Mucosa of rectum (tissue), 2 donors: ENCODE results near the gene USB1.

Source experiments
- H3K27ac ChIP-seq, 2 donors: one replicate each; pipeline ENCODE4 v1.7.0; 2013; ENCODE audit warnings: inconsistent platforms in 2 of 2, low read depth in 2 of 2, low read length in 2 of 2
- H3K27me3 ChIP-seq, 2 donors: one replicate each; pipeline ENCODE4 v1.7.0; 2013; ENCODE audit warnings: low read length in 2 of 2; ENCODE audit not compliant: control insufficient read depth in 2 of 2, insufficient read depth in 2 of 2
- H3K36me3 ChIP-seq, 2 donors: one replicate each; pipeline ENCODE4 v1.7.0; 2013; ENCODE audit warnings: low read length in 2 of 2; ENCODE audit not compliant: control insufficient read depth in 2 of 2, insufficient read depth in 2 of 2
- H3K4me1 ChIP-seq, 2 donors: one replicate each; pipeline ENCODE4 v1.7.0; 2013; ENCODE audit warnings: low read length in 2 of 2, mild to moderate bottlenecking in 1 of 2; ENCODE audit not compliant: control insufficient read depth in 2 of 2, insufficient read depth in 2 of 2
- H3K4me3 ChIP-seq, 2 donors: one replicate each; pipeline ENCODE4 v1.7.0; 2013; ENCODE audit warnings: low read length in 2 of 2
- H3K9ac ChIP-seq, 2 donors: one replicate each; pipeline ENCODE4 v1.7.0; 2013; ENCODE audit warnings: low read length in 2 of 2, low read depth in 1 of 2, mild to moderate bottlenecking in 1 of 2
- H3K9me3 ChIP-seq, 2 donors: one replicate each; pipeline ENCODE4 v1.7.0; 2013; ENCODE audit warnings: low read length in 2 of 2; ENCODE audit not compliant: control insufficient read depth in 2 of 2
- donor health status: healthy.
- donor health status: Normal muscosa, but diverticular disease.

The USB1 gene

DNA sequence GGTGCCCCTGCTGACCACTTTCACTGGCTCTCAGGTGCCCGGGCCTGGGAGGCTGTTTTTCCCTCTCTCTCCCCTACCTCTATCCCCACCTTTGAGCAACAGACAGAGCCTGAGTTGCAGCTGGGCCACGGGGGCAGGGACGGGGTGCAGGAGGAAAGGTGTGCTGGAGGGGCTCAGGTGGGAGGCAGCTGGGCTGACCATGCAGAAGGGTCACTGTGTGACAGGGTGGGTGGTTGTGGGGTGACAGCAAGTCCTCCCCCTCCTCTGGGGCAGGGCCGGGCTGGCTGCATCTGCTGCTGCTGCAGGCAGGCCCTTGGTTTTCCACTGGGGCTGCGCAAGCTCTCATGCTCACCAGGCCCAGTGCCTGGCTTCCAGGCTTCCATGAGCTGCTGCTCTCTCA is 7.3 kb upstream of the USB1 start:
- Histone ChIP-seq H3K36me3 (peaks cover 15 to 23% of the 10 kb centered on the region in 2 donors), H3K27ac (no peak overlapping the region), H3K9me3 (no peaks in the 10 kb centered on the region), H3K27me3 (no peaks in the 10 kb centered on the region), H3K9ac (no peak overlapping the region), H3K4me1 (peaks cover under 1 to 2% of the 10 kb centered on the region in 2 donors), H3K4me3 (no peak overlapping the region)

DNA sequence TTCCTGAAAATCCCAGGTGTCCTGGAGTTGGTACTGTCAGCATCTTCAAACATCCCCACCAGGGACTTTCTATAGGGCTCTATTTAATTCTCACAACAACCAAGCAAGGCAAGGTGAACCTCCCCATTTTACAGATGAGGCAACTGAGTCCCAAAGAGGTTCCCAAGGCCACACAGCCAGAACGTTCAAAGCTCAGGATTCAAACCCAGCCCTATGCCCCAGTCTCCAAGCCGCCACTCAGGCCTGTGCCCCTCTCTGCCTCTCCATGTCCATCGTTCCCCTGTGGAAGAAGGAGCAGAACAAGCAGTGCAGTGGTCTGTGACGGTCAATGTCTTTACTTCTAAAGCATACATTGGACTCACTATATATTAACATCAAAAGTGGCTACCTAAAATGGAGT is 6.8 kb upstream of the USB1 start:
- H3K36me3 ChIP-seq: peaks cover 15 to 23% of the 10 kb centered on the region in 2 donors
- H3K4me1 ChIP-seq: peaks cover 6 to 7% of the 10 kb centered on the region in 2 donors
- no peaks in the 10 kb centered on the region for H3K9me3 ChIP-seq
- H3K27ac ChIP-seq: no peak overlapping the region
- no peaks in the 10 kb centered on the region for H3K27me3 ChIP-seq
- H3K9ac ChIP-seq: no peak overlapping the region
- H3K4me3 ChIP-seq: no peak overlapping the region

DNA sequence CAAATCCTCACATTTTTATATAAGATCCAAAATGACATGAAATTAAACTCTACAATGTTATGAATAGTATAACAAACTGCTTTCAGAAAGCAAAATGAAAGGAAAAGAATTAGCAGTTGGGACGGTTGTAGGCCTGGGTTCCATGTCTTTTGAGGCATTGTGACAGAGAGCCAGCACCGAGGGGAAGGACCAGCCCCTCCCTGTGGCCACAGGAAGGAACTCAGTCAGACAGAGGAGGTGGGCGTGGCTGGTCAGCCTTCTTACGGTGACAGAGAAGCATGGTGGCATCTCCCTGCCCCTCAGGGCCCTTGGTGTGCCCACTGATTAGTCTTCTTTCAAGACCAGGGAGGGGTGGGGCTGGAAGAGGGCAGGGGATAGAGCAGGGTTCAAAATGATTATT is 6.4 kb upstream of the USB1 start:
- no peak overlapping the region for H3K9ac ChIP-seq
- H3K4me1 ChIP-seq: peaks cover 7 to 10% of the 10 kb centered on the region in 2 donors
- H3K27ac ChIP-seq: no peak overlapping the region
- no peaks in the 10 kb centered on the region for H3K27me3 ChIP-seq
- no peak overlapping the region for H3K4me3 ChIP-seq
- H3K36me3 ChIP-seq: peaks cover 15 to 23% of the 10 kb centered on the region in 2 donors
- H3K9me3 ChIP-seq: no peaks in the 10 kb centered on the region

DNA sequence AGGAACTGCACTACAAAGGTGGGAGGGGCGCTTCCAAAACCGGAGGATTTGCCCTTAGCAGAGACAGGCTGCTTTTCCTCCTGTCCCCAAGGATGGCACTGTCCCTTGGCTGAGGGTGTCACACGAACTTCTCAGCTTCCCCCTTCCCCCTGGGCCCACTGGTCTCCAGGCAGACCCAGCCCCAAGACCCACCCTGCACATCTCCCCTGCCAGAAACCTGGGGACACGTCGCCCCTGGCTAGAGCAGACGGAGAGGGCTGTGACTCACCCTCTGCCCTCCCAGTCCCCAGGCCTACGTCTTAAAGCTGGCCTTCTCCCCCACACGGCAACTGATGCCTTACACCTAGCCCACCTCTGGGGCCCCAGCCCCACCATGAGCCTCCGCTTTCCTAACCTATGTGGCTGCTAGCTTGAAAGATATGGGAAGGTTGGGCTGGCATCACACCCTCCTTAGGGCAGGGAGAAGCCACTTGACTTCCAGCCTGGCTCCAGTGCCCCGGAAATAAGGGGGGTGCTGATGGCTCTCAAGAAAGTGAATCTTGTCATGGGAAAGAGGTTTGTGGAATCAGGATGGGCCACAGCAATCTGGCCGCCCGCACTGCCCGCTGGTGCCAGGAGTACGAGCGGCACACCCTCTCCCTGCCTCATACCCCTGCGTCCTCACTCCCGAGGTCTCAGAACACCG is 5.3 kb upstream of the USB1 start:
- Histone ChIP-seq H3K9ac (no peak overlapping the region), H3K27me3 (no peaks in the 10 kb centered on the region), H3K4me1 (peaks cover 7 to 11% of the 10 kb centered on the region in 2 donors), H3K27ac (no peak overlapping the region), H3K4me3 (no peak overlapping the region), H3K9me3 (no peaks in the 10 kb centered on the region), H3K36me3 (peaks cover 15 to 23% of the 10 kb centered on the region in 2 donors)

DNA sequence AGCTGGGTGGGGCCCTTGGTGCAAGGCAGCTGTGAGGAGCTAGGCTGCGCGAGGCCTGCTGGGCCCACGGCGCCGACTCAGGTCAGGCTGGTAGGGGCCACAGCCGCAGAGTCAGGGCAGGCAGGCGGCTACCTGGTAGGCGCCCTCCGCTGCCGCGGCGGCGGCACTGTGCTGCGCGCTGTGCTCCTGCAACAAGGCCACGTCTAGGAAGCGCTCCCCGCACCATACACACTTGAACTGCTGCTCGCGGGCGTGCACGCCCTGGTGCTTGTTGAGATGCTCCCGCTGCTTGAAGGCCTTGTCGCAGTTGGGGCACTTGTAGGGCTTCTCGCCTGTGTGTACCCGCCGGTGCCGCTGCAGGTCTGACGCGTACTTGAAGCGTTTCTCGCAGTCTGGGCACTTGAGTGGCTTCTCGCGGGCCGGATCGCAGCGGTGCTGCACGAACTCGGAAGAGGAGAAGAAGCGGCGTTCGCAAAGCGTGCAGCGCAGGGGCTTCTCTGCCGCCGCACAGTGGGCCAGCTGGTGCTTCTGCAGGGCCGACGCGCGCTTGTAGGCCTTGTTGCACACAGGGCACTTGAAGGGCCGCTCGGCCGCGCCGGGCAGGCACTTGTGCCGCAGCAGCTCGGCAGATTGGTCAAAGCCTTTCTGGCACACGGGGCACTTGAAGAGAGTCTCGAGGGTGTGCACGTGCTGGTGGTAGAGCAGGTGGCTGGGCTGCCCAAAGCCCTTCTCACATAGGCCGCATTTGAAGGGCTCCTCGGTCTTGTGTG is 4.6 kb upstream of the USB1 start:
- H3K4me1 ChIP-seq: peaks cover 10 to 11% of the 10 kb centered on the region in 2 donors
- H3K27ac ChIP-seq: no peak overlapping the region
- H3K9me3 ChIP-seq: no peaks in the 10 kb centered on the region
- peaks cover 15 to 23% of the 10 kb centered on the region in 2 donors for H3K36me3 ChIP-seq
- H3K27me3 ChIP-seq: no peaks in the 10 kb centered on the region
- H3K4me3 ChIP-seq: no peak overlapping the region
- no peak overlapping the region for H3K9ac ChIP-seq

DNA sequence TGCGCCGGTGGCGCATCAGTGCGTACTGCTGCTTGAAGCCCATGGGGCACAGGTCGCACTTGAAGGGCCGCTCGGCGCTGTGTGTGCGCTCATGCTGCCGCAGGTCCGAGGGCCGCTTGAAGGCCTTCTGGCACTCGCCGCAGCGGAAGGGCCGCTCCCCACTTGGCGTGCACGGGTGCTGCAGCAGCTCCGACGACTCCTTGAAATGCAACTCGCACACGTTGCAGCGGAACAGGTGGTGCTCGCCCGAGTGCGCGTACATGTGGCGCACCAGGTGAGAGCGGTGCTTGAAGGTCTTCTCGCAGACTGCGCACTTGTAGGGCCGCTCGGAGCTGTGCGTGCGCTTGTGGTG is 4.1 kb upstream of the USB1 start:
- Histone ChIP-seq H3K27ac (no peak overlapping the region), H3K4me1 (peaks cover 10 to 16% of the 10 kb centered on the region in 2 donors), H3K9me3 (no peaks in the 10 kb centered on the region), H3K9ac (no peak overlapping the region), H3K27me3 (no peaks in the 10 kb centered on the region), H3K4me3 (no peak overlapping the region), H3K36me3 (peaks cover 15 to 23% of the 10 kb centered on the region in 2 donors)

DNA sequence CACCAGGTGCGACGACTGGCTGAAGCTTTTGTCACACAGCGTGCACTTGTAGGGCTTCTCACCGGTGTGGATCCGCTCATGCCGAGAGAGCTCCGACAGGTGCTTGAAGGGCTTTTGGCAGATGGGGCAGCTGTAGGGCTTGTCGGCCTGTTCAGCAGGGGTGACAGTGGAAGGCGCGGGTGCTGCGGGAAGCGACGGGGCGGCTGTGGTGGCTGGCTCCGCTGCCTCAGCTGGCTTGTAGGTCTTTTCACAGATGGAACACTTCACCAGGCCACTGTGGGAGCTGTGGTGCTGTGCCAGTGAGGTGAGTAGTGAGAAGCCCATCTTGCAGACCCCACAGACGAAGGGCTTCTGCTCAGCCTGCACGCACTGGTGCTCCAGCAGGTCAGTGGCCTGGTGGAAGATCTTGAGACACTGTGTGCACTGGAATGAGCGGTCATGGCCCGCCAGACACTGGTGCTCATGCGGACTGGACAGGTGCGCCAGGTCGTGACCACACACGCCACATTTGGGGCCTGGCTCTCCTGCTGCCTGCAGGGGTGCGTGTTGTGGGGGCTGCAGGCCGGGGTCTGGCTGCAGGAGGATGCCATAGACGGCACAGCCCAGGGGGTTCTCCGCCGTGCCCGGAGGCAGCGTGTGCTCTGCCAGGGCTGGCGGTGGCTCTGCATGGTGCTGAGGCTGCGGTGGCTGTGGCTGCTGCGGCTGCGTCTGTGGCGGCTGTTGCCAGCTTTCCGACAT is 3.5 kb upstream of the USB1 start:
- Histone ChIP-seq H3K9me3 (no peaks in the 10 kb centered on the region), H3K4me1 (peaks cover 10 to 16% of the 10 kb centered on the region in 2 donors), H3K27me3 (no peaks in the 10 kb centered on the region), H3K36me3 (peaks cover 15 to 23% of the 10 kb centered on the region in 2 donors), H3K27ac (no peak overlapping the region), H3K4me3 (no peak overlapping the region), H3K9ac (no peak overlapping the region)

DNA sequence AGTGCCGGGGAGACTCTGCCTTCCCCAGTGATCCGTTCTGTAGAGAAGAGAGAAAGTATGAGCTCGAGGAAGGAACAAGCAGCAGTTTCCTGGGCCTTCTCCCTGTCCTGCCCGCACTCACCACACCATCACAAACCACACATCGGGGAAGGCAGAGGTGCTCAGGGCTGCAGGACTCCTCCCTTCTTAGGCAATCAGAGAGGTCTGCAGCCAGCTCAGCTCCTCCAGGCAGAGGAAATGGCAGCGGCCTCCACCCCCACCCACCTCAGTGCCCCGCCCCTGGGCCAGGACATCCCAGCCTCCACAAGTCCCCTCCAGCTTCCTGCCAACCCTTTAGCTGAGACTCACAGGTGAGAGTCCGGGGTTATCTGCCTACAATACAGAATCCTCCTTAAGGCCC is 2.7 kb upstream of the USB1 start:
- Histone ChIP-seq H3K36me3 (peaks cover 15 to 23% of the 10 kb centered on the region in 2 donors), H3K27me3 (no peaks in the 10 kb centered on the region), H3K4me1 (peaks cover 10 to 16% of the 10 kb centered on the region in 2 donors), H3K9ac (no peak overlapping the region), H3K9me3 (no peaks in the 10 kb centered on the region), H3K27ac (no peak overlapping the region), H3K4me3 (no peak overlapping the region)

DNA sequence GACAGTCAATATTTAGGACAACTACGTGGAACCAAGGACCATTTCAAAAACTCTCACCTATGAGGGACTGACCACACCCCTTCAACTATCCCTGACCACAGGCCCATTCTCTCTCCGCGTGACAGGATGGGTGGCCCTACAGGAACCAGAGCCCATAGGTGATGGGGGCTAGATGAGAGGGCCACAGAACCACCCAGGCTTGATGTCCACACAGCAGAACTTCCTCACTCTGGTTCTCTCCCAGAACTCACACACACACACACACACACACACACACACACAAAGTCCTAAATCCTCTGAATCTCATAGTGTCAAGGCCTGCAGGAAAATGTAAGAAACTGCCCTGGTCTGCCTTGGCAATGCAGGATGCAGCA is 2.2 kb upstream of the USB1 start:
- H3K4me1 ChIP-seq: peaks cover 10 to 16% of the 10 kb centered on the region in 2 donors
- H3K27me3 ChIP-seq: no peaks in the 10 kb centered on the region
- H3K36me3 ChIP-seq: peaks cover 12 to 23% of the 10 kb centered on the region in 2 donors
- H3K4me3 ChIP-seq: peak overlapping the region; percentile 17 to 75
- no peaks in the 10 kb centered on the region for H3K9me3 ChIP-seq
- no peak overlapping the region for H3K27ac ChIP-seq
- peak overlapping the region in 1 of 2 donors; percentile 69 for H3K9ac ChIP-seq
